PC-3 (cell line): Measurements from ENCODE around the gene CCNB1IP1. TPM values are rescaled to one million over a fixed set of nuclear protein-coding genes. Genes with fewer than 3 reads are reported as not detected.

Experiments used
- ATAC-seq: fragments of 200-7000 bp; cut with Tn5 transposase; 2 replicates; pipeline ENCODE4 v1.9.1; 2020; ENCODE audit warnings: mild to moderate bottlenecking, moderate library complexity
- BruUV-seq: library from RNA; stranded (reverse); fragments of 400-500 nt; replicated peaks from 2 replicates; lab custom pipeline; 2021; lab: Mats Ljungman, UMichigan
- CTCF ChIA-PET: fragments of 300-600 bp; sonication (Branson Sonifier 250); formaldehyde crosslinking; loops from one replicate; lab custom pipeline; 2022; ENCODE audit warnings: antibody characterized with exemption; lab: Charles Lee
- POLR2A ChIA-PET: fragments of 300-600 bp; sonication (Branson Sonifier 250); formaldehyde crosslinking; loops from one replicate; lab custom pipeline; 2022; ENCODE audit warnings: antibody characterized with exemption; ENCODE audit not compliant: unreplicated experiment; lab: Charles Lee
- DNase-seq: peaks from one replicate; pipeline ENCODE4 v3.0.0-alpha.2; 2015
- H2AFZ ChIP-seq: fragments of 300-600 bp; sonication (generic); 2 replicates; pipeline ENCODE4 v1.6.0; 2016; ENCODE audit warnings: antibody characterized with exemption, low read length
- H3F3A ChIP-seq: fragments of 300-600 bp; sonication (generic); one replicate; pipeline ENCODE4 v1.6.0; 2017; ENCODE audit warnings: antibody characterized with exemption, low read length, control low read depth, mild to moderate bottlenecking; ENCODE audit not compliant: unreplicated experiment
- H3K27ac ChIP-seq: fragments of 300-600 bp; sonication (generic); 2 replicates; pipeline ENCODE4 v1.5.1; 2016; ENCODE audit warnings: mild to moderate bottlenecking, low read length
- H3K27me3 ChIP-seq: fragments of 300-600 bp; sonication (generic); 2 replicates; pipeline ENCODE4 v1.6.1; 2016; ENCODE audit warnings: low read length, mixed read lengths
- H3K36me3 ChIP-seq: fragments of 300-600 bp; sonication (generic); 2 replicates; pipeline ENCODE4 v1.6.1; 2016; ENCODE audit warnings: low read depth, mixed run types, low read length, mixed read lengths
- H3K4me1 ChIP-seq: fragments of 300-600 bp; sonication (generic); 2 replicates; pipeline ENCODE4 v1.5.1; 2016; ENCODE audit warnings: low read length; ENCODE audit not compliant: insufficient read depth
- H3K4me2 ChIP-seq: fragments of 300-600 bp; sonication (generic); 2 replicates; pipeline ENCODE4 v1.6.0; 2016; ENCODE audit warnings: low read length
- H3K4me3 ChIP-seq: fragments of 300-600 bp; sonication (generic); 2 replicates; pipeline ENCODE4 v1.5.1; 2016; ENCODE audit warnings: mild to moderate bottlenecking, low read length, mixed read lengths
- H3K79me2 ChIP-seq: fragments of 300-600 bp; sonication (generic); 2 replicates; pipeline ENCODE4 v1.6.1; 2017; ENCODE audit warnings: low read length, mixed read lengths
- H3K9ac ChIP-seq: fragments of 300-600 bp; sonication (generic); 2 replicates; pipeline ENCODE4 v1.6.0; 2016; ENCODE audit warnings: mild to moderate bottlenecking, low read length
- H3K9me2 ChIP-seq: fragments of 300-600 bp; sonication (generic); replicated peaks from 2 replicates; pipeline ENCODE4 v1.6.1; 2016; ENCODE audit warnings: mixed run types, low read length, mixed read lengths
- H3K9me3 ChIP-seq: fragments of 300-600 bp; sonication (generic); 2 replicates; pipeline ENCODE4 v1.6.1; 2016; ENCODE audit warnings: low read length, mixed read lengths
- H4K20me1 ChIP-seq: fragments of 300-600 bp; sonication (generic); 2 replicates; pipeline ENCODE4 v1.6.1; 2016; ENCODE audit warnings: low read length, mixed read lengths
- CTCF ChIP-seq: fragments of 300-600 bp; sonication (generic); conservative IDR thresholded peaks from 2 replicates; pipeline ENCODE4 v1.5.1; 2017; ENCODE audit warnings: antibody characterized with exemption, low read depth, mild to moderate bottlenecking, low read length
- EZH2 ChIP-seq: fragments of 300-600 bp; sonication (generic); IDR thresholded peaks from one replicate; pipeline ENCODE4 v1.6.1; 2017; ENCODE audit warnings: antibody characterized with exemption, mild to moderate bottlenecking, low read length; ENCODE audit not compliant: unreplicated experiment
- EZH2phosphoT487 ChIP-seq: fragments of 300-600 bp; sonication (generic); IDR thresholded peaks from 2 replicates; pipeline ENCODE4 v1.6.1; 2018; ENCODE audit warnings: mild to moderate bottlenecking, antibody characterized with exemption, low read length, borderline replicate concordance
- intact Hi-C: fragments of 100-400 bp; cut with micrococcal nuclease; formaldehyde crosslinking; loops from 2 replicates; pipeline ENCODE4 v1.9.0; 2023
- total RNA-seq: library from RNA; depleted of rRNA; stranded (reverse); fragments of >200 nt; gene quantifications from 2 replicates; pipeline ENCODE4 v1.2.3, GENCODE V29; 2014

Gene CCNB1IP1
- total RNA-seq, 1 experiment from 2014 or later = 32.8 TPM

DNA sequence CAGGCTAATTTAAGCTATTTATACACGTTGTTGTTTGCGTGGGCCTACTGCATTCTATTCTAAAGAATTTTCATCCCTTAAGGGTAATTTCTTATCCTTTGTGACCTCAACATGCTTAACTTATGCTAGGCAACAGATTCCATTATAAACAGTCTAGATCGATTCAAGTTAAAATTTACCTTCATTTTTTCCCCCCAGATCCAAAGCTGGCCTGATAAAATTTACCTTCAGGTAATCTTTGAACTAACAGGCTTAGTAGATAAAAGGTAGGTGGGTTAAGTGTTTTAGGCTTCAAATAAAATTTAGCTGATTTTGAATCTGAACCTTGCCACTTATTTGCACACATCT lies 389 bp upstream of the CCNB1IP1 start:
- Histone ChIP-seq H3K27ac (no peak overlapping the region), H3F3A (no peaks in the 10 kb centered on the region), H3K9me2 (no peaks in the 10 kb centered on the region), H3K4me1 (peaks cover 10% of the 10 kb centered on the region), H3K79me2 (peaks cover 45% of the 10 kb centered on the region), H3K9ac (no peak overlapping the region; the same call in 1 of the 2 replicates), H3K36me3 (peaks cover 8% of the 10 kb centered on the region; the same call in 1 of the 2 replicates), H4K20me1 (no peaks in the 10 kb centered on the region; the same call in 1 of the 2 replicates), H2AFZ (peak overlapping the region; percentile 79), H3K4me2 (peak overlapping the region; percentile 91), H3K27me3 (no peaks in the 10 kb centered on the region), H3K9me3 (no peaks in the 10 kb centered on the region), H3K4me3 (peak overlapping the region; percentile 83)
- ATAC-seq (no peak), DNase-seq (no peak)
- intact Hi-C loops = loop anchor here (1.0 kb wide), 1 partner anchor 10 kb away; the partner anchor contains the start of gene PARP2
- no peak for TF ChIP-seq EZH2
- no peak for TF ChIP-seq EZH2phosphoT487
- TF ChIP-seq CTCF = no peak
- ChIA-PET CTCF (no interaction called here), POLR2A (interaction anchor here (0.6 to 1.0 kb wide), 2 partner anchors 10 to 1916 kb away, joined by 3 to 6 read pairs; partner anchors contain the start of gene PARP2)
- BruUV-seq = no TSS peak

DNA sequence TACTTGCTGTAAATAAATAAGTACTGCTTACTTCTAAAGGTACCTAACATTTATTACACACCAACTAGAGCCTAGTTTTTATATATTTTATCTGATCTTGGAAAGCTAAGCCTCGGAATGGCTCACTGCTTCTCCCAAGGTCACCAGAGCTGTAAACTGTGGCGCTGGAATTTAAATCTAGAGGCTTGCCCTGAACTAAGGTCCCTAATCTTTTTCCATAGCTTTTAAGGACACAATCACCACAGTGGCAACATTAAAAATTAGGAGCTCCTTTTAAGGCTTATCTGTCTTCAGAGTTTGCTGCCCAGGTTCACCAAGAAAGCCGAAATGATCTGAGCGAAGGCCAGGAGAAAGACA lies 670 bp downstream of the CCNB1IP1 start:
- intact Hi-C loops = no loop called here
- BruUV-seq = no TSS peak
- peak; percentile 36 for ATAC-seq
- peaks cover 10% of the 10 kb centered on the region for H3K4me1 ChIP-seq
- DNase-seq = no peak
- H3K4me3 ChIP-seq = peak overlapping the region; percentile 83
- CTCF ChIA-PET = interaction anchor here (0.5 kb wide), 1 partner anchor 10 kb away, joined by 8 read pairs; no protein-coding TSS in a partner anchor
- H3K9me2 ChIP-seq = no peaks in the 10 kb centered on the region
- peak overlapping the region; percentile 79 for H2AFZ ChIP-seq
- peak overlapping the region; percentile 91 for H3K4me2 ChIP-seq
- peaks cover 46% of the 10 kb centered on the region for H3K79me2 ChIP-seq
- peaks cover 8% of the 10 kb centered on the region; the same call in 1 of the 2 replicates for H3K36me3 ChIP-seq
- POLR2A ChIA-PET = interaction anchor here (0.9 kb wide), 1 partner anchor 10 kb away, joined by 9 read pairs; no protein-coding TSS in a partner anchor
- H4K20me1 ChIP-seq = no peaks in the 10 kb centered on the region; the same call in 1 of the 2 replicates
- H3K9ac ChIP-seq = peak overlapping the region; percentile 82
- no peaks in the 10 kb centered on the region for H3F3A ChIP-seq
- H3K9me3 ChIP-seq = no peaks in the 10 kb centered on the region
- TF ChIP-seq EZH2phosphoT487 = no peak
- H3K27ac ChIP-seq = peak overlapping the region; percentile 26
- H3K27me3 ChIP-seq = no peaks in the 10 kb centered on the region

- H3K4me2 ChIP-seq = peak overlapping the region; percentile 60
- H3K79me2 ChIP-seq = peaks cover 56% of the 10 kb centered on the region
- no peaks in the 10 kb centered on the region for H3F3A ChIP-seq
- H3K4me3 ChIP-seq = peak overlapping the region; percentile 42; the same call in 1 of the 2 replicates
- peaks cover 19% of the 10 kb centered on the region for H3K36me3 ChIP-seq
- ChIA-PET POLR2A (no interaction called here), CTCF (no interaction called here)
- BruUV-seq = no TSS peak
- H3K4me1 ChIP-seq = peaks cover 10% of the 10 kb centered on the region
- DNase-seq (no peak), ATAC-seq (no peak)
- no peak overlapping the region for H3K27ac ChIP-seq
- H4K20me1 ChIP-seq = peaks cover 8% of the 10 kb centered on the region; the same call in 1 of the 2 replicates
- H2AFZ ChIP-seq = no peak overlapping the region
- TF ChIP-seq EZH2phosphoT487 (no peak), CTCF (no peak), EZH2 (no peak)
- H3K9me3 ChIP-seq = no peaks in the 10 kb centered on the region
- no peaks in the 10 kb centered on the region for H3K27me3 ChIP-seq
- H3K9ac ChIP-seq = no peak overlapping the region
- no peaks in the 10 kb centered on the region for H3K9me2 ChIP-seq
- intact Hi-C loops = no loop called here
Observed at GRCh38 chr14:20331053-20331613, 1.9 kb downstream of the CCNB1IP1 start.
